C4-2B (cell line): ENCODE data around the gene LPXN.

Experiments
- H3K27ac ChIP-seq: fragments of 450-650 bp; 2 replicates; pipeline ENCODE4 v1.5.1; 2017
- CTCF ChIP-seq: fragments of 450-650 bp; conservative IDR thresholded peaks from 2 replicates; pipeline ENCODE4 v1.5.1; 2017; ENCODE audit warnings: mild to moderate bottlenecking
- ZFX ChIP-seq: fragments of 450-650 bp; IDR thresholded peaks from 2 replicates; pipeline ENCODE4 v1.6.1; 2017

LPXN gene

GRCh38 chr11:58578635-58579191 is 3.1 kb upstream of the LPXN start, which contains the start of gene ZFP91:
ZFP91 (plus strand) TSS chr11:58579063; CDS start chr11:58579282, 219 bp downstream.
- TF ChIP-seq CTCF (no peak), ZFX (no peak)

GRCh38 chr11:58578136-58578634 is 2.5 kb upstream of the LPXN start:
- no peak for TF ChIP-seq CTCF
- no peak for TF ChIP-seq ZFX
- peak overlapping the region; percentile 93 for H3K27ac ChIP-seq

More at GRCh38 chr11:58578635-58579191, 3.1 kb upstream of the LPXN start, which contains the start of gene ZFP91:
- H3K27ac ChIP-seq, result peak within 1 kb of the TSS; percentile 93

- H3K27ac ChIP-seq, result peak overlapping the region; percentile 93
- TF ChIP-seq CTCF (no peak), ZFX (peak; percentile 43; the same call in 1 of the 2 replicates)
Measured at GRCh38 chr11:58577555-58578135, 2.0 kb upstream of the LPXN start.

DNA sequence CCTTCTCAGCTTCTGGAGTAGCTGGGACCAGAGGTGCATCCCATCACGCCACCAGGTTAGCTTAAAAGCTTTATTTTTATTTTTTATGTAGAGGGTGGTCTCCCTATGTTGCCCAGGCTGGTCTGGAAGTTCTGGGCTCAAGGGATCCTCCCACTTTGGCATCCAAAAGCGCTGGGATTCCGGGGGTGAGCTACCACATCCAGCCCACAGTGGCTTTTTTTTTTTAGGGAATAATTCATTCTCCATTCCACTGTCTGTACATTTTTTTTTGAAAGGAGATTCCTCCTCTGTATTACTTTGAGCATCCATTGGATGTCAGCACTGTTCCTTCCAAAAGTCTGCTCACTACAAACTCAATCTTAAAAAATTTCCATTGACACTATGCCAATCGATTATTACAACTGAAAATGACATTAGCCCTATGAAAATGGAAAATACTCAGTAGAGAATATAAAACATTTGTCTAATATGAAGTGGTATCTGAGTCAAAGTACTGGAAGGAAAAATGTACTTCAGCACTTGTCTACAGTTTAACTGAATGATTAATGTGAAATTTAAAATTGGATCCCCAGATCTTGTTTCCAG is 1.3 kb upstream of the LPXN start:
- H3K27ac ChIP-seq, result peak overlapping the region; percentile 93
- TF ChIP-seq ZFX (no peak), CTCF (peak; percentile 66)

DNA sequence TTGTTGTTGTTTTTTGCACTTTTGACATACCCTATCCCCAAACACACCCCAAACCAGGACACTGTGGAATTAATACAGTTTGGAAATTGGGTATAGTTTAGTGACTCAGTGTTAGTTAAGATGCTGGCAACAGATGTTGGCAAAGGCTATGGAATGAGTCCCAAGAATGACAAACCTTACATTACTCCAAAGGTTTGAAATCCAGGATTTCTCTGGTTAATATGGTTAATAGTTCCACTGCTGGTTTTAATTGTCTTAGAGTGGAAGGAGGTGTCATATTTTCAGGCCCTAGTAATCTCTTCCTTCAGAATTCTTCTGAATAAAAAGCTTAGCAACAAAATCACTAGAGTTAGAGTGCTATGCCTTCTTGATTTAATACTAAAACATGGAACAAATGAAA is 775 bp downstream of the LPXN start:
- H3K27ac ChIP-seq, result no peak overlapping the region; the same call in 1 of the 2 replicates
- no peak for TF ChIP-seq ZFX
- no peak for TF ChIP-seq CTCF

DNA sequence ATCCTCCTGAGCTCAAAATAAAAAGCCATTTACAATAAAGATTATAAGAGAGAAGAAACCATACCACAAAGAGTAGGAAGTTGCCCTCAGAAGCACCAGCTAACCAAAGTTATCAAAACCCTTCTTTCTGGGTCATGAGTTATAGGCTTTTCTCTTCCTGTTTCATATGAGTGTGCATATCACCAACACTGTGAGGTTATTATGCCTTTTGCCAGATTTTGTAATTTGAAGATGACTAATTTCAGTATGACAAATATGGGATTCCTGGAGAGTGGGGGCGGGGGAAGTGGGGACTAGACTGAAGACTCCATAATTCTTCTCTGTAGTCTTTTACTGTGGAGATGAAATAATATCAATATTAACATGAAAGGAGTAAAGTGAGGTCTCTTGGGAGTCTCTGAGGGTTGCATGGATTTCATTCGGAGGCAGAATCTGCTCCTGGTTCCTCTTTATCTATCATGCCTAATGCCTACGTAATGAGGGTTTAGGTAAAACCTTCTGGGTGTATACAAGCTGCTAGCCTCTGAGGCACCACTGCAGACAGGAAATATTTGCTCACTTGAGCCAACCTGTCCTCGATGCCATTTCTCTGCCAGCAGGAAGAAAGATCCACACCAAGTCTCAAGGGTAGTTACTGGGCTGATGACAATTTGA is 2.1 kb downstream of the LPXN start:
- TF ChIP-seq ZFX, result no peak
- no peak for TF ChIP-seq CTCF
- peak overlapping the region; percentile 53; the same call in 1 of the 2 replicates for H3K27ac ChIP-seq

GRCh38 chr11:58572906-58573305 is 2.8 kb downstream of the LPXN start:
- peak overlapping the region; percentile 15; the same call in 1 of the 2 replicates for H3K27ac ChIP-seq
